Measurements from ENCODE around the gene CHRNA1. TPM values are rescaled to one million over a fixed set of nuclear protein-coding genes. Genes with fewer than 3 reads are reported as not detected.

CHRNA1 gene
- total RNA-seq, 1 donor from 2014 or later: 0.41 TPM

- TF ChIP-seq CTCF (IDR thresholded peaks at IDR 0.05; ENCODE audit: unreplicated experiment): no peak
- no peaks in the 10 kb centered on the region for H3K27me3 Mint-ChIP-seq (ENCODE audit: unreplicated experiment)
- no peak overlapping the region for H3K27ac Mint-ChIP-seq (ENCODE audit: unreplicated experiment)
- peaks cover 9% of the 10 kb centered on the region for H3K36me3 Mint-ChIP-seq (ENCODE audit: low read depth, unreplicated experiment)
- H3K4me1 Mint-ChIP-seq (ENCODE audit: unreplicated experiment): no peaks in the 10 kb centered on the region
- no peak overlapping the region for H3K4me3 Mint-ChIP-seq (ENCODE audit: unreplicated experiment)
- DNase-seq (ENCODE audit: low spot score): no peak
- H3K9me3 Mint-ChIP-seq (ENCODE audit: unreplicated experiment): no peaks in the 10 kb centered on the region
Observed at GRCh38 chr2:174719016-174719415, 45.3 kb downstream of the CHRNA1 start.

GRCh38 chr2:174718591-174718990, 45.7 kb downstream of the CHRNA1 start:
- Mint-ChIP-seq H3K27me3 (ENCODE audit: unreplicated experiment) (no peaks in the 10 kb centered on the region), H3K36me3 (ENCODE audit: low read depth, unreplicated experiment) (peaks cover 5% of the 10 kb centered on the region), H3K4me3 (ENCODE audit: unreplicated experiment) (no peak overlapping the region), H3K9me3 (ENCODE audit: unreplicated experiment) (no peaks in the 10 kb centered on the region), H3K4me1 (ENCODE audit: unreplicated experiment) (no peaks in the 10 kb centered on the region), H3K27ac (ENCODE audit: unreplicated experiment) (no peak overlapping the region)
- TF ChIP-seq CTCF (IDR thresholded peaks at IDR 0.05; ENCODE audit: unreplicated experiment): no peak
- no peak for DNase-seq (ENCODE audit: low spot score)

GRCh38 chr2:174717916-174718315, 46.4 kb downstream of the CHRNA1 start:
- Mint-ChIP-seq H3K27me3 (ENCODE audit: unreplicated experiment) (no peaks in the 10 kb centered on the region), H3K4me3 (ENCODE audit: unreplicated experiment) (no peak overlapping the region), H3K36me3 (ENCODE audit: low read depth, unreplicated experiment) (peaks cover 5% of the 10 kb centered on the region), H3K27ac (ENCODE audit: unreplicated experiment) (no peak overlapping the region), H3K9me3 (ENCODE audit: unreplicated experiment) (no peaks in the 10 kb centered on the region), H3K4me1 (ENCODE audit: unreplicated experiment) (no peaks in the 10 kb centered on the region)
- DNase-seq (ENCODE audit: low spot score): no peak
- no peak for TF ChIP-seq CTCF (IDR thresholded peaks at IDR 0.05; ENCODE audit: unreplicated experiment)

GRCh38 chr2:174717273-174717672, 47.0 kb downstream of the CHRNA1 start:
- H3K27ac Mint-ChIP-seq (ENCODE audit: unreplicated experiment): no peak overlapping the region
- no peak for TF ChIP-seq CTCF (IDR thresholded peaks at IDR 0.05; ENCODE audit: unreplicated experiment)
- no peaks in the 10 kb centered on the region for H3K9me3 Mint-ChIP-seq (ENCODE audit: unreplicated experiment)

GRCh38 chr2:174716785-174717184, 47.5 kb downstream of the CHRNA1 start:
- peaks cover 5% of the 10 kb centered on the region for H3K36me3 Mint-ChIP-seq (ENCODE audit: low read depth, unreplicated experiment)
- no peak overlapping the region for H3K4me3 Mint-ChIP-seq (ENCODE audit: unreplicated experiment)
- H3K27me3 Mint-ChIP-seq (ENCODE audit: unreplicated experiment): no peaks in the 10 kb centered on the region
- no peak for TF ChIP-seq CTCF (IDR thresholded peaks at IDR 0.05; ENCODE audit: unreplicated experiment)
- no peaks in the 10 kb centered on the region for H3K4me1 Mint-ChIP-seq (ENCODE audit: unreplicated experiment)
- H3K9me3 Mint-ChIP-seq (ENCODE audit: unreplicated experiment): no peaks in the 10 kb centered on the region
- DNase-seq (ENCODE audit: low spot score): no peak
- H3K27ac Mint-ChIP-seq (ENCODE audit: unreplicated experiment): no peak overlapping the region

More at GRCh38 chr2:174717273-174717672, 47.0 kb downstream of the CHRNA1 start:
- H3K4me1 Mint-ChIP-seq (ENCODE audit: unreplicated experiment): no peaks in the 10 kb centered on the region
- no peaks in the 10 kb centered on the region for H3K27me3 Mint-ChIP-seq (ENCODE audit: unreplicated experiment)
- H3K4me3 Mint-ChIP-seq (ENCODE audit: unreplicated experiment): no peak overlapping the region
- peaks cover 5% of the 10 kb centered on the region for H3K36me3 Mint-ChIP-seq (ENCODE audit: low read depth, unreplicated experiment)
- no peak for DNase-seq (ENCODE audit: low spot score)

Measured in endothelial cell (in vitro differentiated cells).